ENCODE measurements around the gene SIX3.

SIX3 gene

GRCh38 chr2:44931198-44931780 lies 10.2 kb upstream of the SIX3 start:
- no peak for DNase-seq (ENCODE audit: low spot score)

GRCh38 chr2:44932079-44932478 lies 9.4 kb upstream of the SIX3 start:
- DNase-seq (ENCODE audit: low spot score): no peak

GRCh38 chr2:44932564-44933392 lies 8.7 kb upstream of the SIX3 start:
- DNase-seq (ENCODE audit: low spot score): no peak

GRCh38 chr2:44933434-44933951 lies 8.0 kb upstream of the SIX3 start:
- DNase-seq (ENCODE audit: low spot score): no peak

- no peak for DNase-seq (ENCODE audit: low spot score)
Measured at GRCh38 chr2:44934038-44934982, 7.2 kb upstream of the SIX3 start.

- no peak for DNase-seq (ENCODE audit: low spot score)
Measured at GRCh38 chr2:44934983-44935728, 6.3 kb upstream of the SIX3 start.

GRCh38 chr2:44935729-44936098 lies 5.8 kb upstream of the SIX3 start:
- no peak for DNase-seq (ENCODE audit: low spot score)

GRCh38 chr2:44936275-44936674 lies 5.2 kb upstream of the SIX3 start:
- no peak for DNase-seq (ENCODE audit: low spot score)

GRCh38 chr2:44936715-44937687 lies 4.5 kb upstream of the SIX3 start:
- no peak for DNase-seq (ENCODE audit: low spot score)

GRCh38 chr2:44937688-44938240 lies 3.7 kb upstream of the SIX3 start:
- no peak for DNase-seq (ENCODE audit: low spot score)

- no peak for DNase-seq (ENCODE audit: low spot score)
Measured at GRCh38 chr2:44938287-44939105, 3.0 kb upstream of the SIX3 start.

- no peak for DNase-seq (ENCODE audit: low spot score)
Measured at GRCh38 chr2:44939106-44940048, 2.1 kb upstream of the SIX3 start.

- DNase-seq (ENCODE audit: low spot score): no peak
Measured at GRCh38 chr2:44940049-44940494, 1.4 kb upstream of the SIX3 start.

GRCh38 chr2:44940732-44941464 lies 604 bp upstream of the SIX3 start:
- DNase-seq (ENCODE audit: low spot score): no peak

GRCh38 chr2:44942304-44943030 lies 965 bp downstream of the SIX3 start:
- DNase-seq (ENCODE audit: low spot score): no peak

- no peak for DNase-seq (ENCODE audit: low spot score)
Measured at GRCh38 chr2:44943031-44943692, 1.7 kb downstream of the SIX3 start.

Measured in CD4-positive, alpha-beta T cell treated with Interleukin-2 at 100 ng/mL for 4 hours (primary cell).